MCF 10A (cell line): ENCODE measurements around the gene FRS3. TPM values are rescaled to one million over a fixed set of nuclear protein-coding genes. Genes with fewer than 3 reads are reported as not detected.

ENCODE experiments used
- BruUV-seq: library from RNA; stranded (reverse); fragments of 400-500 nt; replicated peaks from 2 replicates; lab custom pipeline; 2021; lab: Mats Ljungman, UMichigan
- CTCF ChIA-PET: fragments of 300-600 bp; sonication (Branson Sonifier 250); formaldehyde crosslinking; extraction: SDS; loops from one replicate; lab custom pipeline; 2021; ENCODE audit warnings: antibody characterized with exemption, inconsistent platforms; lab: Yijun Ruan, JAX
- POLR2A ChIA-PET: fragments of 300-600, 350-650 bp; sonication (Branson Sonifier 250); formaldehyde crosslinking; extraction: SDS; loops from one replicate; lab custom pipeline; 2020; ENCODE audit warnings: antibody characterized with exemption, inconsistent platforms; lab: Yijun Ruan, JAX
- DNase-seq: peaks from one replicate; pipeline ENCODE4 v3.0.0-alpha.2; 2018; ENCODE audit not compliant: unreplicated experiment
- H3K27ac Mint-ChIP-seq: one replicate; pipeline ENCODE4 v1.8.0; 2022; ENCODE audit warnings: mild to moderate bottlenecking, low read depth, mixed read lengths; ENCODE audit not compliant: unreplicated experiment
- H3K27me3 Mint-ChIP-seq: one replicate; pipeline ENCODE4 v1.8.0; 2022; ENCODE audit warnings: mixed read lengths; ENCODE audit not compliant: insufficient read depth, unreplicated experiment
- H3K36me3 Mint-ChIP-seq: one replicate; pipeline ENCODE4 v1.8.0; 2022; ENCODE audit warnings: mild to moderate bottlenecking, moderate library complexity, mixed read lengths; ENCODE audit not compliant: insufficient read depth, unreplicated experiment
- H3K4me1 Mint-ChIP-seq: one replicate; pipeline ENCODE4 v1.8.0; 2022; ENCODE audit warnings: mixed read lengths; ENCODE audit not compliant: insufficient read depth, unreplicated experiment
- H3K4me3 Mint-ChIP-seq: one replicate; pipeline ENCODE4 v1.8.0; 2022; ENCODE audit warnings: mild to moderate bottlenecking, moderate library complexity, mixed read lengths; ENCODE audit not compliant: unreplicated experiment
- H3K9me3 Mint-ChIP-seq: one replicate; pipeline ENCODE4 v1.8.0; 2022; ENCODE audit warnings: mixed read lengths; ENCODE audit not compliant: unreplicated experiment
- CTCF ChIP-seq: fragments of 200-600 bp; IDR thresholded peaks from one replicate; pipeline ENCODE4 v1.8.0; 2022; ENCODE audit warnings: antibody characterized with exemption, mild to moderate bottlenecking; ENCODE audit not compliant: unreplicated experiment
- intact Hi-C: fragments of 100-400 bp; cut with micrococcal nuclease; formaldehyde crosslinking; loops from 2 replicates; pipeline ENCODE4 v1.14.1; 2022
- total RNA-seq: library from RNA; stranded (reverse); gene quantifications from 2 replicates; pipeline ENCODE4 v1.2.3, GENCODE V29; 2022

The FRS3 gene
- total RNA-seq, 1 experiment from 2014 or later: 3.9 TPM

GRCh38 chr6:41732149-41732548 is 47.6 kb downstream of the FRS3 start:
- no peak for TF ChIP-seq CTCF
- intact Hi-C loops: no loop called here
- peak overlapping the region; percentile 62 for H3K4me3 Mint-ChIP-seq
- no TSS peak for BruUV-seq
- H3K9me3 Mint-ChIP-seq: no peaks in the 10 kb centered on the region
- POLR2A ChIA-PET: interaction anchor here (0.7 to 5.9 kb wide), 4 partner anchors 9 to 85 kb away, joined by 3 to 98 read pairs (median 6); partner anchors contain the start of gene TOMM6
- H3K36me3 Mint-ChIP-seq: no peaks in the 10 kb centered on the region
- CTCF ChIA-PET: interaction anchor here (3.3 kb wide), 1 partner anchor 44 kb away, joined by 18 read pairs; no protein-coding TSS in a partner anchor
- H3K27ac Mint-ChIP-seq: peak overlapping the region; percentile 7
- no peak for DNase-seq
- H3K27me3 Mint-ChIP-seq: no peaks in the 10 kb centered on the region
- H3K4me1 Mint-ChIP-seq: peaks cover 20% of the 10 kb centered on the region

- no peaks in the 10 kb centered on the region for H3K27me3 Mint-ChIP-seq
- no peaks in the 10 kb centered on the region for H3K36me3 Mint-ChIP-seq
- intact Hi-C loops: no loop called here
- ChIA-PET CTCF (no interaction called here), POLR2A (interaction anchor here (0.7 to 5.9 kb wide), 4 partner anchors 9 to 84 kb away, joined by 3 to 98 read pairs (median 6); partner anchors contain the start of gene TOMM6)
- H3K4me1 Mint-ChIP-seq: peaks cover 20% of the 10 kb centered on the region
- no TSS peak for BruUV-seq
- DNase-seq: peak; percentile 33
- H3K4me3 Mint-ChIP-seq: peak overlapping the region; percentile 62
- TF ChIP-seq CTCF: no peak
- peak overlapping the region; percentile 73 for H3K27ac Mint-ChIP-seq
- H3K9me3 Mint-ChIP-seq: no peaks in the 10 kb centered on the region
Measured at GRCh38 chr6:41731561-41732086, 48.1 kb downstream of the FRS3 start.

GRCh38 chr6:41730531-41731436 is 48.9 kb downstream of the FRS3 start:
- CTCF ChIA-PET: interaction anchor here (0.9 to 1.1 kb wide), 2 partner anchors 42 to 56 kb away, joined by 3 read pairs; partner anchors contain the start of gene TOMM6
- Mint-ChIP-seq H3K9me3 (no peaks in the 10 kb centered on the region), H3K4me3 (peak overlapping the region; percentile 62), H3K27me3 (no peaks in the 10 kb centered on the region), H3K4me1 (peaks cover 20% of the 10 kb centered on the region), H3K36me3 (no peaks in the 10 kb centered on the region), H3K27ac (peak overlapping the region; percentile 73)
- intact Hi-C loops: no loop called here
- no peak for TF ChIP-seq CTCF
- POLR2A ChIA-PET: interaction anchor here (1.1 to 5.9 kb wide), 3 partner anchors 8 to 57 kb away, joined by 3 to 98 read pairs (median 9); partner anchors contain the start of gene TOMM6
- no peak for DNase-seq
- no TSS peak for BruUV-seq

- ChIA-PET CTCF (interaction anchor here (1.1 kb wide), 1 partner anchor 58 kb away, joined by 3 read pairs; the partner anchor contains the start of gene TOMM6), POLR2A (interaction anchor here (0.5 to 0.6 kb wide), 2 partner anchors 11 to 1897 kb away, joined by 3 read pairs; no protein-coding TSS in a partner anchor)
- TF ChIP-seq CTCF: no peak
- no peaks in the 10 kb centered on the region for H3K36me3 Mint-ChIP-seq
- H3K27me3 Mint-ChIP-seq: no peaks in the 10 kb centered on the region
- H3K4me3 Mint-ChIP-seq: no peak overlapping the region
- intact Hi-C loops: no loop called here
- H3K27ac Mint-ChIP-seq: no peak overlapping the region
- peaks cover 26% of the 10 kb centered on the region for H3K4me1 Mint-ChIP-seq
- BruUV-seq: no TSS peak
- H3K9me3 Mint-ChIP-seq: no peaks in the 10 kb centered on the region
- DNase-seq: no peak
Measured at GRCh38 chr6:41729624-41730023, 50.1 kb downstream of the FRS3 start.
